K562 (cell line): Measurements from ENCODE around the gene C6orf47. TPM values are rescaled to one million over a fixed set of nuclear protein-coding genes. Genes with fewer than 3 reads are reported as not detected.

Experiments
- E2F1 ChIP-seq: sonication (generic); formaldehyde crosslinking; IDR thresholded peaks from 2 replicates; pipeline ENCODE4 v1.8.1; 2023; ENCODE audit warnings: mild to moderate bottlenecking, missing genetic modification reagents, moderate library complexity
- ZNF280B ChIP-seq: fragments of 250-450 bp; sonication (Bioruptor Pico); IDR thresholded peaks from 2 replicates; pipeline ENCODE4 v1.5.1; 2021; ENCODE audit warnings: mild to moderate bottlenecking
- ZNF41 ChIP-seq: fragments of 250-450 bp; sonication (Bioruptor Pico); conservative IDR thresholded peaks from 2 replicates; pipeline ENCODE4 v1.4.0; 2020; ENCODE audit warnings: mild to moderate bottlenecking
- polyA plus RNA-seq, 8 experiments: library from polyadenylated mRNA; depleted of rRNA in 4 of 8; stranded (reverse) in 5 of 8; unstranded in 3 of 8; fragments of >200 nt; fragmentation: Nextera tagmentation in 2 of 8; fragmentation: Illumina TruSeq in 1 of 8; extraction: Ambion mirVana in 2 of 8; extraction: Trizol in 1 of 8; gene quantifications; 2 replicates each; pipeline versions ENCODE4 v1.2.1 to v1.2.3, GENCODE V29; 2011 to 2014; ENCODE audit warnings: inconsistent platforms in 1 of 8, missing spikeins in 1 of 8
- total RNA-seq, 7 experiments: library from RNA; depleted of rRNA in 6 of 7; stranded (reverse); fragments of >200 nt in 6 of 7; fragmentation: Illumina TruSeq in 2 of 7; extraction: Trizol in 2 of 7; gene quantifications; 2 replicates each; pipeline versions ENCODE4 v1.2.1 to v1.2.3, GENCODE V29; 2011 to 2021; ENCODE audit warnings: low replicate concordance in 1 of 7
- TF ChIP-seq, protein P1 (sequence below): fragments of 450-650 bp; IDR thresholded peaks from 2 replicates; pipeline ENCODE4 v1.6.1; 2018; ENCODE audit warnings: mild to moderate bottlenecking, low read depth; ENCODE audit not compliant: partially characterized antibody

C6orf47 gene
- total and polyA plus RNA-seq, 9 of the 15 experiments (the other 6 are each of a cell fraction or from before 2014, with no cell fraction given): 0.14 to 43.8 (median 27.0) TPM

GRCh38 chr6:31666337-31666965 is 5.9 kb upstream of the C6orf47 start (continued):
- no peak for TF ChIP-seq E2F1
- TF ChIP-seq, protein P1, sequence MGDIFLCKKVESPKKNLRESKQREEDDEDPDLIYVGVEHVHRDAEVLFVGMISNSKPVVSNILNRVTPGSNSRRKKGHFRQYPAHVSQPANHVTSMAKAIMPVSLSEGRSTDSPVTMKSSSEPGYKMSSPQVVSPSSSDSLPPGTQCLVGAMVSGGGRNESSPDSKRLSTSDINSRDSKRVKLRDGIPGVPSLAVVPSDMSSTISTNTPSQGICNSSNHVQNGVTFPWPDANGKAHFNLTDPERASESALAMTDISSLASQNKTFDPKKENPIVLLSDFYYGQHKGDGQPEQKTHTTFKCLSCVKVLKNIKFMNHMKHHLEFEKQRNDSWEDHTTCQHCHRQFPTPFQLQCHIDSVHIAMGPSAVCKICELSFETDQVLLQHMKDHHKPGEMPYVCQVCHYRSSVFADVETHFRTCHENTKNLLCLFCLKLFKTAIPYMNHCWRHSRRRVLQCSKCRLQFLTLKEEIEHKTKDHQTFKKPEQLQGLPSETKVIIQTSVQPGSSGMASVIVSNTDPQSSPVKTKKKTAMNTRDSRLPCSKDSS: peak; percentile 35
- TF ChIP-seq ZNF41: no peak
- TF ChIP-seq ZNF280B (CRISPR knock-in tag): no peak
